Retinal pigment epithelial cell (primary cell): Measurements from ENCODE around the gene PRRG3.

ENCODE experiments used
- DNase-seq: peaks from one replicate; pipeline ENCODE4 v3.0.0-alpha.2; 2010; ENCODE audit warnings: low read depth
- H3K4me3 ChIP-seq: 2 replicates; pipeline ENCODE4 v1.5.1; 2011; ENCODE audit warnings: mild to moderate bottlenecking, low read length, control low read depth, moderate library complexity
- CTCF ChIP-seq: conservative IDR thresholded peaks from 2 replicates; pipeline ENCODE4 v1.5.1; 2011; ENCODE audit warnings: low read depth, low read length, control low read depth, inconsistent platforms

Gene PRRG3

GRCh38 chrX:151726751-151727150 is 31.5 kb downstream of the PRRG3 start:
- no peak for DNase-seq
- no peak for TF ChIP-seq CTCF
- no peak overlapping the region for H3K4me3 ChIP-seq

- no peak for TF ChIP-seq CTCF
- H3K4me3 ChIP-seq: no peak overlapping the region
- no peak for DNase-seq
Observed at GRCh38 chrX:151727346-151727745, 32.1 kb downstream of the PRRG3 start.

- no peak overlapping the region for H3K4me3 ChIP-seq
- no peak for DNase-seq
- TF ChIP-seq CTCF: no peak
Observed at GRCh38 chrX:151729056-151729725, 33.9 kb downstream of the PRRG3 start.

- H3K4me3 ChIP-seq: no peak within 1 kb of the TSS
- no peak for DNase-seq
- no peak for TF ChIP-seq CTCF
Observed at GRCh38 chrX:151734446-151734845, 39.2 kb downstream of the PRRG3 start, which contains the start of gene CNGA2. Gene CNGA2 (plus strand): TSS chrX:151734746. CDS start chrX:151738484, 3,738 bp downstream.

- DNase-seq: no peak
- no peak overlapping the region for H3K4me3 ChIP-seq
- no peak for TF ChIP-seq CTCF
Observed at GRCh38 chrX:151735219-151735618, 40.0 kb downstream of the PRRG3 start.

GRCh38 chrX:151736685-151737084 is 41.4 kb downstream of the PRRG3 start:
- no peak for DNase-seq
- TF ChIP-seq CTCF: no peak
- no peak overlapping the region for H3K4me3 ChIP-seq

GRCh38 chrX:151737494-151737893 is 42.2 kb downstream of the PRRG3 start:
- no peak overlapping the region for H3K4me3 ChIP-seq
- no peak for TF ChIP-seq CTCF
- DNase-seq: no peak
